Pulmonary artery endothelial cell (primary cell): ENCODE measurements around the gene RAB11FIP2. TPM values are rescaled to one million over a fixed set of nuclear protein-coding genes. Genes with fewer than 3 reads are reported as not detected.

Source experiments
- DNase-seq: peaks from one replicate; pipeline ENCODE4 v3.0.0-alpha.2; 2011; ENCODE audit warnings: low read depth, low spot score
- total RNA-seq: library from RNA; depleted of rRNA; stranded (reverse); fragments of >200 nt; gene quantifications from 2 replicates; pipeline ENCODE4 v1.2.3, GENCODE V29; 2014

RAB11FIP2 gene
- total RNA-seq, 1 donor from 2014 or later: 8.3 TPM

DNA sequence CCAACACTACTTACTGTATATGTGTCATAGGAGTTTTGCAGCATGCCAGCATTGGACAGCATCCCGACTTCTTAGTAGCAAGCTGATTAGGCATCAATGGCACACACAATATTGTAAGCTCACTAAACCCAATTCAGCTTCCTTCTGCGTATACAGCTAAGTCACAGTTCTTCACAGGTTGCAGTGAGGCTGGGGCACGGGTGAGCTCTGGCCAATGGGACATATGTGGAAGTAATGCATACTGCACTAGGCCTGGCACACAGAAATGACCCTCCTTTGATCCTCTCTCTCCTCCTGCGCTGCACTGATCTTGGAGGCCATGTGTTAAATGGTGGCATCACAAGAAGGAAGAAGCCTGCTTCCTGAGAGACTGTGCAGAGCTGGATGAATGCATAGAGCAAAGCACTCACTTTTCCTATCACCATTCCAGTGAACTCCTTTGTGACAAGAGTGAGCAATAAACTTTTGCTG is 11.9 kb downstream of the RAB11FIP2 start:
- DNase-seq: no peak

DNA sequence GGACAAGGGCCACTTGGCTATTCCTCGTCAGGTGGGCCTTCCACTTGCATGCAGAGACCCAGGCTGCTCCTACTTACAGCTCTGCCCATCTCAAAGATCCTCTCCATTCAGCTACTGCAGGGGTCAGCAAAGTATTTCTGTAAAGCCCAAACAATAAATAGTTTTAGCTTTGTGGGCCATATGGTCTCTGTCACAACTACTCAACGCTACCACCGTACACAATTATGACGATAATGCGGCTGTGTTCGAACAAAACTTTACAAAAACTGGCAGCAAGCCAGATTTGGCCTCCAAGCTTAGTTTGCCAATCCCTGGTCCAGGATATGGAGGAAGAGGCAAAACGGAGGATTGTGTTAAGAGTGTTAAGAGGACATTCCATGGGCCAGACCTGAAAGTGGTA is 12.8 kb downstream of the RAB11FIP2 start:
- DNase-seq: no peak

DNA sequence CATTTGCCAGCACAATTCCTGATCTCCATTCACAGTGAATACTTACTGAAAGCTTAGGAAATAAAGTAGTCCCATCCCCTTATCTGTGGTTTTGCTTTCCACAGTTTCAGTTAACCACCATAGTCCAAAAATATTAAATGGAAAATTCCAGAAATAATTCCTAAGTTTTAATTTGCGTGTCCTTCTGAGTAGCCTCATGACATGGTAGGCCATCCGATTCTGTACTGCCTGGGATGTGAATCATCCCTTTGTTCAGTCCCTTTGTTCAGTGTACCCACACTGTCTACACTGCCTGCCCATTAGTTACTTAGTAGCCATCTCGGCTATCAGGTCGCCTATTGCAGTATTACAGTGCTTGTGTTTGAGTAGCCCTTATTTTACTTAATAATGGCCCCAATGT is 14.2 kb downstream of the RAB11FIP2 start:
- DNase-seq: no peak

- no peak for DNase-seq
These were observed 15.2 kb downstream of the RAB11FIP2 start for GRCh38 chr10:118031351-118032075.

DNA sequence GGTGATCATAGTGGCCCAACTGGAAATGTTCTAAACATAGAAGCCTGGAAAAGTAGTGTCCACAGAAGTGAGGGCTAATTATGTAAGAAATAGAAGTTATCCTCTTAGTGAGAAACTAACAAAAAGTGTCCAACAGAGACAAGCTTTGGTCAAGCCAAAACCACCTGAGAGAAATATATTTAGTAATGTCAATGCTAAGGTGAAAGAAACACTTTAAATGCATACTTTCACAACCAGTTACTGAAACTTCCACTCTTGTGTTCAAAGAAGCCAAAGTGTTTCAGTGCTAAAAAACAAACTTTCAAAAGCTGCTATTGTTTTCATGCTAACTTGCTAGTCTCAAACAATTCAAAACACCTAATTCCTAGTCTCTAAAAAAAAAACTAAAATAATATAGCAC is 18.1 kb downstream of the RAB11FIP2 start:
- no peak for DNase-seq

GRCh38 chr10:118027397-118027796 is 19.3 kb downstream of the RAB11FIP2 start:
- no peak for DNase-seq

DNA sequence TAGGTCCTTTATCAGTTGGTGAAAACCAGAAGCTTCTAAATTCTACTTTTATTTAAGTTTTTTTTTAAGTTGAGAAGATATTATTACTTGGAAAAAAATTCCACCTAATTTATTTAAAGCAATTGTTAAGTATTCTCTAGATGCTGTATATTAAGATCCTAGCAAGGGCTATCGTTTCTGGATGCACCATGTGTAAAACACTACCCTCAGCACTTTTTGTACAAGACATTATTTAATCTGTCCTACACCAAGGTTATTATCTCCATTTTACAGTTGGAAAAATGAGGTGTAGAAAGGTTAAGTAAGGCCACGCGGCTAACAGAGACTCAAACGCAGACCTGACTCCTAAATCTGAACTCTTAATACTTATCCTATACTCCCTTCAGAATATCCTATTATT is 19.8 kb downstream of the RAB11FIP2 start:
- no peak for DNase-seq

DNA sequence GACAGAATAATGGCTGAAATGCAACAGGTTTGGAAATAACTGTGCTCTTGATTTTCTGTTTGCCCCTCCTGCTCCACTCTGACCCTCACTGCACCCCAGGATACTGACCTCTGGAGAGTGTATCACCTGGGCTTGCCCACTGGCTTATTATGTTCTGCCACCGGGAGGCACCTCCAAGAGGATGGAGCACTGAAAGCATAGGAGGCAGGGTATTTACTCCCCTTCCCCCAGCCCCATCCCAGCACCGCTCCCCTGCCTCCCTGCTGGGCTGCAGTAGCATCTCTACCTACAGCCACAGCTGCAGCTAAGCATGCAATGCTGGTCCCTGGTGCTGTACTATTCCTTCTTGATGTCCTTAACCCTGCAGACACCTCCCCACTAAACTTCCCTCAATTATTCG is 26.4 kb downstream of the RAB11FIP2 start:
- DNase-seq: no peak

GRCh38 chr10:118017850-118018249 is 28.9 kb downstream of the RAB11FIP2 start:
- DNase-seq: no peak

DNA sequence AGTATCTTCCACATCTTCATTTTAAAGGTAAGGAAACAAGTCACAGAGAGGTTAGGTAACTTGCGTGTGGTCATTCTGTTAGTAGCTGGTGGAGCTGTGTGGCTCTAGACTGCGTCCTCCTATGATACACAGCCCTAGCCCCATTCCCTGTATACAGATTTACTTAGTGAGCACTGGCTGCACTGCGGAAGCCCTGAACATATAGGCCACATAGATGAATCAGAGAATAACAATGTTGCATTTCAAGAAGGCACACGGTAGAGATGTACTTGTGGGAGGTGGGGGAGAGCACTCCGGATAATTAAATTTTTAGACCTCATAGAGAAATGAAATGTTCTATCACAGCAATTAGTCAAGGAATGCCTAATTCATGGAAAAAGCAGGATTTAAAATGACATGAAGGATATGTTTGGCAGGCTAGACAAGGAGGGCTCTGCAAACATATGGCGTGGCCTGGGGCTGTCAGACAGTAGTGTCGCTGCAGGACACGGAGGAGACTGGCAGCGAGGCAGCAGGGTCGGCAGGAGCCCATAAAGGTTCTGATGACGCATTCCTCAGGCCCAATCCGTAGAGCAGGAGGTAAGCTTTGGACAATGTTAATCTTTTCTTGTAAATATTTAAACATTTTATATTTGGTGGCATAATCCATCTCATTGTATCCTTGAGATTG is 29.5 kb downstream of the RAB11FIP2 start:
- DNase-seq: no peak

DNA sequence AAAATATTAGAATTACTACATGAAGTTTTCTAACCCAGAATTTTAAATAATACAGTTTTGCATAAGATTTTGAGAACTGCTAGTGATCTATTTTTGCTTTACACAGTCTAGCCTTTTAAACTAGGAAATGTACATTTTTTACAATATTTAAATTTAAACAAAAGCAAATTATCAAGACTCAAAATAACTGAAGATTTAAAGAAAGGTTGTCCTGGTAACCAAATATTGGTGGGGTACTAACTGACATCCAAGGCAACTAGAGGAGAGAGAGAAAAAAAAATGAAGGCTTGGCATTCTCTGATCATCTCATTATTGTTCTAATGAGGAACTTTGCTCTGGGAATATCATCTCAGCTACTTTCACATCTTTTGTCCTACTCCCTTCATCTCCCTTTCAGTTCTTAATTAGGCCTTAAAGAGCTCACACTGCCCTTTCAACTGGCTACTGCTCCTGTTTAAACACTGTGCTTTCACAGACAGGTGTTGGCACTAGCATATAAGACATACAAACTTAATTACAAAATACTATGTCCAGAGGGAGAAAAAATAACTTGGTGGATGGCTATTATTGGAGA is 33.7 kb downstream of the RAB11FIP2 start:
- no peak for DNase-seq

DNA sequence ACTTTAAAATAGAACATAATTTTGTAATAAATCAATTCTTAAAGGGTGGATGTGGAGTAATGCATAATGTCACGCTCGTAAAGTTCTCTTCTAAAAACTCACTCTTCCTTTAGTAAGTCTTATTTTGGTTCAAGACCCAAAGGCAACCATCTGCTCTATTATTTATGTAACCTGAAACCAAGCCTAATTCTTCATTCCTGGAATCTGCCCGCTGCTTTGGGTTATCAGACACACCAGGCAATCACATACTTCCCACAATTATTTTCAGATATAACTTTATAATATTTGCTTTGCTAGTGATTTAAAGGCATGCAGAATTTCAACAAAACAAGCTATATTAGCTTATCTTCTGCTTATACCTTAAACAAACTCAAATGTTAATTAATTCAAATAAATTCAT is 39.0 kb downstream of the RAB11FIP2 start:
- no peak for DNase-seq

GRCh38 chr10:118003126-118003525 is 43.6 kb downstream of the RAB11FIP2 start:
- no peak for DNase-seq

GRCh38 chr10:118002581-118002980 is 44.2 kb downstream of the RAB11FIP2 start:
- DNase-seq: no peak

DNA sequence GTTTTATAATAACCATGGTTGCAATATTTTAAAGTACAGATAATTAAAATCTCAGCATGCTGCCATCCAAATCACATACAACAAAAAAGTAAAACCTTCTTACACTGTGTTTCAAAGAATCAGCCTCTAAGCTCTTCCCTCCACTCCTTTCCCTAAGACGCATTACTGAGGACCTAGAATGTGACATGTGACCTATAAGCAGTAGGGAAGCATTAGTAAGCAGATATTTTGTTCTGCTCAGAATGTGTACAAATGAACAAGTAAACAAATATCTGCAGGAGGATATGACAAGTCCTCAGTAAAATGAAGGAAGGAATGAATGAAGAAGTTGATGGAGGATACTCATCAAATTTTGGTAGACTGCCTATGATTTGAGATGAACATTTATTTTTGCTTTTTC is 49.1 kb downstream of the RAB11FIP2 start:
- no peak for DNase-seq

DNA sequence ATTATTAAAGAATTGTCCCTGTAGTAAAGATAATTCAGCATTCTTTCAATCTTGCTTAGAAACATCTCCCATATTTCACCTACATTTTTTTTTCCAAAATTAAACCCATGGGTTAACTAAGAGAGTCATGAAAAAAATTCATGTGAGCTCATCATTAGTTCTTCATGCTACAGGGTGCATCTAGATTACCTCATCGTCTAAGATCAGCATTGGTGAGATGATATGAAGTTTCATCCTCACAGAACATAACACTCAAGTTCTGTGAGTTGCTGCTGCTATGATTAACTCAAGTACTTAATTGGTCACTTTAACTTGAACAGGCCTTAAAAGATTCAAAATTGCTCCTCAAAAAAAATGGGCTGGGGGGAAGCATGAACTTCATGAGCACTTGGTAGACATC is 50.0 kb downstream of the RAB11FIP2 start:
- DNase-seq: no peak

DNA sequence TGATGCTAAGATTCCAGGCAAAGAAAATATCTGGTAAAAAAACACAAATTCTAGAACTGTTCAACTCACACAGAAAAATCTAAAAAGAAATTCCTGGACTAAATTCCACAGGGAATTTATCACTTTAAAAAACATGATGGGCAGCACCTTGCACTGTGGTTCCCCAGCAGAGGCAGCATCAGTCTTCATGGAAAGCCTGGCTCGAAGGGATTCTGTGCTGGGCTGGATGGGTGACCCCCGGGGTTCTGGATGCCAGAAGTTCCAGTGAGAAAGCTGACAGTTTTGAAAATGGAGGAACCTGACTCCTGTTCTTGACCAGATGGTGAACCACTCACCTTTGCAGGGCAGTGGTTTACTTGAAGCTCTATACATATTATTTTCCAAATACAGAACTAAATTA is 52.0 kb downstream of the RAB11FIP2 start:
- DNase-seq: no peak

GRCh38 chr10:117993166-117993565 is 53.6 kb downstream of the RAB11FIP2 start:
- no peak for DNase-seq

DNA sequence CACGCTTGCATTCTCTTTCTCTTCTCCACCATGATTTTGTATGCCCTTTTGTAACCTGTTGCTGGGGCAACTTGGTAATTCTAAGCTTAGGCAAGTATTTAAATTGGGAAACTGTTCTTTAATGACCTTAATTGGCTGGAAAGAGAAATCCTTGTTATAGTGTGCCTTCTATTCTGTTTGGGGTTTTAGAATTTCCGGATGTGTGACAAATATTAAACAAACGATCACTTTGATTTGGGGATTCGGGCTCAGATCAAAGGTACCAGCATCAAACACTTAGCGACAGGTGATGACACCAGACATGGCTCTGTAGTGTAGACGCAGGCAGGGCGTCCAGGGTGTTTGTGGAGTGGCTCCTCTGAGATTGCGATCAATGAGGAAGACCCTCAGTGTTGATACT is 55.0 kb downstream of the RAB11FIP2 start:
- DNase-seq: no peak

DNA sequence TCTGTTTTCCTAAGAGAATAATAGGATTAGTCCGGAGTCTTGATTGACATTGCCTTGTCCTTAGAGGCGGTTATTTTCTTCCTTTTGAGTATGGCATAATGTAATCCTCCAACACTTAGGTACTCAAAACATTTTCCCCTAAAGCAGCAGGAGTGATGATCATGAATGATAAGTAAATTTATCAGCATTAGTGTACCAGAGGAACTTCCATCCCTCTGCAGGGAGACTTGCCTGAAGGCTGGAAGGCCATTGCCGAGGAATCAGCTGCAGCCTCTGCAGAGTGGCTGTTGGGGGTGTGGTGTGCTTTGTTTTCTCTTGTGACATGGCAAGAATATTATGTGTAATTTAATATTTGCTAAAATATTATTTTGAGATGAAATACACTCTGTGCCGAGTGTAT is 56.8 kb downstream of the RAB11FIP2 start:
- DNase-seq: no peak

- DNase-seq: no peak
These were observed 57.9 kb downstream of the RAB11FIP2 start for GRCh38 chr10:117988814-117989213.

- DNase-seq: no peak
These were observed 59.4 kb downstream of the RAB11FIP2 start for GRCh38 chr10:117987244-117987909.
